GM12878 (cell line): ENCODE data around the gene KATNB1. TPM values are rescaled to one million over a fixed set of nuclear protein-coding genes. Genes with fewer than 3 reads are reported as not detected.

Source experiments
- ATAC-seq: fragments of 200-7000 bp; cut with Tn5 transposase; 3 replicates; pipeline ENCODE4 v1.9.1; 2020; ENCODE audit warnings: mild to moderate bottlenecking, moderate library complexity
- BruUV-seq: library from RNA; stranded (reverse); fragments of 400-500 nt; replicated peaks from 2 replicates; lab custom pipeline; 2021; lab: Mats Ljungman, UMichigan
- CTCF ChIA-PET: fragments of 300-600 bp; sonication (Branson Sonifier 250); formaldehyde crosslinking; extraction: SDS; loops from one replicate; lab custom pipeline; 2021; ENCODE audit warnings: inconsistent platforms; lab: Yijun Ruan, JAX
- POLR2A ChIA-PET: fragments of 350-600 bp; formaldehyde crosslinking; extraction: SDS; loops from one replicate; lab custom pipeline; 2021; ENCODE audit warnings: inconsistent platforms; lab: Charles Lee
- RAD21 ChIA-PET: fragments of 300-600 bp; sonication (Branson Sonifier 250); formaldehyde crosslinking; loops from one replicate; lab custom pipeline; 2023; ENCODE audit warnings: antibody characterized with exemption; ENCODE audit not compliant: unreplicated experiment; lab: Charles Lee
- SMC1A ChIA-PET: fragments of 300-600 bp; sonication (Branson Sonifier 250); formaldehyde crosslinking; loops from one replicate; lab custom pipeline; 2023; ENCODE audit not compliant: unreplicated experiment, uncharacterized antibody; lab: Charles Lee
- DNase-seq: peaks from one replicate; pipeline ENCODE4 v3.0.0-alpha.2; 2011; ENCODE audit warnings: low read depth, low spot score
- FAIRE-seq: peaks from 3 replicates; lab custom pipeline; 2011; peaks lifted over from hg19 to GRCh38; lab: Jason Lieb, UNC
- H2AFZ ChIP-seq: 2 replicates; pipeline ENCODE4 v1.6.0; 2011; ENCODE audit warnings: low read depth, low read length, control low read depth; ENCODE audit not compliant: control insufficient read depth
- H3K27ac ChIP-seq: 2 replicates; pipeline ENCODE4 v1.5.1; 2011; ENCODE audit warnings: control low read depth; ENCODE audit not compliant: control insufficient read depth, insufficient read depth
- H3K27me3 ChIP-seq, 2 experiments: replicated peaks in 1 of 2; 2 replicates each; pipeline versions ENCODE4 v1.6.0 to v1.6.1; 2011; ENCODE audit warnings: low read length in 1 of 2; ENCODE audit not compliant: control insufficient read depth in 2 of 2, insufficient read depth in 2 of 2
- H3K36me3 ChIP-seq, 2 experiments: 2 replicates each; pipeline ENCODE4 v1.5.1; 2011; ENCODE audit warnings: low read length in 1 of 2; ENCODE audit not compliant: control insufficient read depth in 2 of 2, insufficient read depth in 2 of 2
- H3K4me1 ChIP-seq: 2 replicates; pipeline ENCODE4 v1.6.1; 2011; ENCODE audit warnings: mild to moderate bottlenecking, low read length, moderate library complexity, mixed read lengths; ENCODE audit not compliant: control insufficient read depth, insufficient read depth
- H3K4me2 ChIP-seq: 2 replicates; pipeline ENCODE4 v1.6.0; 2011; ENCODE audit warnings: control low read depth; ENCODE audit not compliant: control insufficient read depth, insufficient read depth
- H3K4me3 ChIP-seq: fragments of 200-600 bp; sonication (generic); 2 replicates; pipeline ENCODE4 v1.5.1; 2016
- H3K79me2 ChIP-seq: 2 replicates; pipeline ENCODE4 v1.6.0; 2011; ENCODE audit warnings: low read length; ENCODE audit not compliant: control insufficient read depth, insufficient read depth
- H3K9ac ChIP-seq: 2 replicates; pipeline ENCODE4 v1.8.0; 2011; ENCODE audit warnings: low read length, control low read depth, mixed read lengths; ENCODE audit not compliant: control insufficient read depth, insufficient read depth
- H3K9me3 ChIP-seq: replicated peaks from 3 replicates; pipeline ENCODE4 v1.5.1; 2011; ENCODE audit warnings: mild to moderate bottlenecking, low read length; ENCODE audit not compliant: control insufficient read depth, insufficient read depth
- H4K20me1 ChIP-seq: 2 replicates; pipeline ENCODE4 v1.6.0; 2011; ENCODE audit not compliant: control insufficient read depth, insufficient read depth
- BRCA1 ChIP-seq: IDR thresholded peaks from 2 replicates; pipeline ENCODE4 v1.6.1; 2011; ENCODE audit warnings: low read depth, low read length, improper control_type of control experiment
- CBX5 ChIP-seq: sonication (generic); IDR thresholded peaks from 2 replicates; pipeline ENCODE4 v1.6.1; 2016; ENCODE audit warnings: low read depth, moderate library complexity, mild to moderate bottlenecking, inconsistent platforms
- MYB ChIP-seq: fragments of 150-350 bp; IDR thresholded peaks from 2 replicates; pipeline ENCODE4 v1.6.1; 2014; ENCODE audit warnings: mild to moderate bottlenecking, low read depth, low read length, borderline replicate concordance
- POLR2AphosphoS2 ChIP-seq: IDR thresholded peaks from 2 replicates; pipeline ENCODE4 v1.6.1; 2011; ENCODE audit warnings: low read depth, mild to moderate bottlenecking, low read length, improper control_type of control experiment, moderate library complexity
- RCOR1 ChIP-seq: conservative IDR thresholded peaks from 2 replicates; pipeline ENCODE4 v1.6.1; 2012; ENCODE audit warnings: low read depth, low read length, improper control_type of control experiment
- RELA ChIP-seq: fragments of 450-650 bp; IDR thresholded peaks from 2 replicates; pipeline ENCODE4 v1.8.0; 2014; ENCODE audit warnings: borderline replicate concordance; ENCODE audit not compliant: partially characterized antibody
- SMAD1 ChIP-seq: fragments of 450-650 bp; IDR thresholded peaks from 2 replicates; pipeline ENCODE4 v1.6.1; 2018; ENCODE audit warnings: mild to moderate bottlenecking, low read depth; ENCODE audit not compliant: partially characterized antibody
- SRF ChIP-seq, 2 experiments: IDR thresholded peaks; 2 replicates each; pipeline ENCODE4 v1.6.1; 2011; ENCODE audit warnings: low read depth in 2 of 2, low read length in 2 of 2, mild to moderate bottlenecking in 1 of 2, moderate library complexity in 1 of 2
- WRNIP1 ChIP-seq: IDR thresholded peaks from 2 replicates; pipeline ENCODE4 v1.6.1; 2011; ENCODE audit warnings: low read depth, low read length, improper control_type of control experiment, borderline replicate concordance
- WGBS: methylation state at CpG from one replicate; pipeline ENCODE4 v1.1.6; 2016; ENCODE audit warnings: low lambda C conversion rate; ENCODE audit not compliant: insufficient replicate concordance, insufficient coverage; ENCODE audit errors: missing lambda C conversion rate; 5-methylcytosine and 5-hydroxymethylcytosine counted together
- in situ Hi-C: fragments of 300-500 bp; cut with MboI; formaldehyde crosslinking; loops from 9 replicates; pipeline ENCODE4 v1.14.3; 2018; ENCODE audit warnings: mixed read lengths
- intact Hi-C: fragments of 100-400 bp; cut with micrococcal nuclease; formaldehyde crosslinking; loops from one replicate; pipeline ENCODE4 v1.14.2; 2022; ENCODE audit not compliant: unreplicated experiment
- polyA plus RNA-seq, 11 experiments: library from polyadenylated mRNA; depleted of rRNA in 4 of 11; unstranded in 6 of 11; stranded (reverse) in 5 of 11; fragments of >200 nt; fragmentation: Nextera tagmentation in 4 of 11; fragmentation: Illumina TruSeq in 1 of 11; extraction: Ambion mirVana in 4 of 11; extraction: Trizol in 1 of 11; gene quantifications; 1 replicate in 1 of 11; 2 replicates in 10 of 11; pipeline versions ENCODE4 v1.2.1 to v1.2.3, GENCODE V29; 2011 to 2016; ENCODE audit warnings: inconsistent platforms in 2 of 11, missing spikeins in 2 of 11, low read depth in 1 of 11
- total RNA-seq, 4 experiments: library from RNA; depleted of rRNA in 3 of 4; stranded (reverse); fragments of >200 nt in 3 of 4; fragmentation: Illumina TruSeq in 1 of 4; extraction: Trizol in 1 of 4; gene quantifications; 2 replicates each; pipeline versions ENCODE4 v1.2.1 to v1.2.3, GENCODE V29; 2013 to 2021
- TF ChIP-seq, protein P1 (sequence below): fragments of 150-350 bp; IDR thresholded peaks from 2 replicates; pipeline ENCODE4 v1.6.1; 2014; ENCODE audit warnings: mild to moderate bottlenecking, low read depth, low read length

KATNB1 gene
- total and polyA plus RNA-seq, 10 of the 15 experiments (the other 5 are each of a cell fraction or from before 2014, with no cell fraction given), result 0.71 to 46.5 (median 19.5) TPM

GRCh38 chr16:57749101-57749692 lies 13.6 kb downstream of the KATNB1 start:
- Histone ChIP-seq H2AFZ (no peak overlapping the region), H3K79me2 (no peaks in the 10 kb centered on the region), H3K9ac (no peak overlapping the region), H3K36me3 (peaks cover 0 to 2% of the 10 kb centered on the region in 2 experiments; a peak in 2 of 4 replicates), H3K27me3 (no peaks in the 10 kb centered on the region), H3K4me1 (no peaks in the 10 kb centered on the region), H4K20me1 (no peaks in the 10 kb centered on the region), H3K27ac (no peak overlapping the region), H3K4me2 (no peak overlapping the region), H3K9me3 (no peaks in the 10 kb centered on the region), H3K4me3 (no peak overlapping the region)
- in situ Hi-C loops, result no loop called here
- intact Hi-C loops, result no loop called here
- FAIRE-seq (no peak), ATAC-seq (no peak), DNase-seq (no peak)
- 94% methylated on average over 3 of the region's 3 CpGs for WGBS
- no TSS peak for BruUV-seq
- TF ChIP-seq RELA, result no peak
- no peak for TF ChIP-seq POLR2AphosphoS2
- ChIA-PET RAD21 (no interaction called here), SMC1A (no interaction called here), CTCF (interaction anchor here (1.4 to 1.8 kb wide), 2 partner anchors 150 to 173 kb away, joined by 4 to 5 read pairs; no protein-coding TSS in a partner anchor), POLR2A (no interaction called here)

- Histone ChIP-seq H3K9ac (no peak overlapping the region), H3K4me1 (no peaks in the 10 kb centered on the region), H3K27ac (no peak overlapping the region), H4K20me1 (no peaks in the 10 kb centered on the region), H3K79me2 (no peaks in the 10 kb centered on the region), H2AFZ (no peak overlapping the region), H3K9me3 (no peaks in the 10 kb centered on the region), H3K27me3 (no peaks in the 10 kb centered on the region), H3K4me3 (no peak overlapping the region), H3K4me2 (no peak overlapping the region), H3K36me3 (no peaks in the 10 kb centered on the region; a peak in 2 of 4 replicates)
- intact Hi-C loops (no loop called here), in situ Hi-C loops (no loop called here)
- DNase-seq (no peak), FAIRE-seq (no peak), ATAC-seq (no peak)
- TF ChIP-seq, protein P1, sequence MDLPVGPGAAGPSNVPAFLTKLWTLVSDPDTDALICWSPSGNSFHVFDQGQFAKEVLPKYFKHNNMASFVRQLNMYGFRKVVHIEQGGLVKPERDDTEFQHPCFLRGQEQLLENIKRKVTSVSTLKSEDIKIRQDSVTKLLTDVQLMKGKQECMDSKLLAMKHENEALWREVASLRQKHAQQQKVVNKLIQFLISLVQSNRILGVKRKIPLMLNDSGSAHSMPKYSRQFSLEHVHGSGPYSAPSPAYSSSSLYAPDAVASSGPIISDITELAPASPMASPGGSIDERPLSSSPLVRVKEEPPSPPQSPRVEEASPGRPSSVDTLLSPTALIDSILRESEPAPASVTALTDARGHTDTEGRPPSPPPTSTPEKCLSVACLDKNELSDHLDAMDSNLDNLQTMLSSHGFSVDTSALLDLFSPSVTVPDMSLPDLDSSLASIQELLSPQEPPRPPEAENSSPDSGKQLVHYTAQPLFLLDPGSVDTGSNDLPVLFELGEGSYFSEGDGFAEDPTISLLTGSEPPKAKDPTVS, result no peak
- TF ChIP-seq WRNIP1 (no peak), SRF (IDR thresholded peaks at IDR 0.05; ENCODE audit: low read depth in 2 of 2, low read length in 2 of 2) (no peak), SMAD1 (no peak), BRCA1 (no peak), MYB (no peak), RCOR1 (no peak), CBX5 (no peak)
- WGBS, result 100% methylated on average over 3 of the region's 5 CpGs
- BruUV-seq, result no TSS peak
- RAD21 ChIA-PET, result no interaction called here
- CTCF ChIA-PET, result interaction anchor here (1.2 kb wide), 1 partner anchor 10 kb away, joined by 3 read pairs; no protein-coding TSS in a partner anchor
- SMC1A ChIA-PET, result no interaction called here
- POLR2A ChIA-PET, result interaction anchor here (0.9 kb wide), 1 partner anchor 15 kb away, joined by 7 read pairs; the partner anchor contains the start of gene KATNB1
Measured at GRCh38 chr16:57749856-57750452, 14.4 kb downstream of the KATNB1 start.
